GM21717 (cell line): ENCODE results near the gene GARIN5A.

Experiments used
- ATAC-seq: cut with Tn5 transposase; IDR thresholded peaks from one replicate; pipeline ENCODE4 v1.9.1; 2021; ENCODE audit warnings: mild to moderate bottlenecking, moderate library complexity; ENCODE audit not compliant: unreplicated experiment

GARIN5A gene

DNA sequence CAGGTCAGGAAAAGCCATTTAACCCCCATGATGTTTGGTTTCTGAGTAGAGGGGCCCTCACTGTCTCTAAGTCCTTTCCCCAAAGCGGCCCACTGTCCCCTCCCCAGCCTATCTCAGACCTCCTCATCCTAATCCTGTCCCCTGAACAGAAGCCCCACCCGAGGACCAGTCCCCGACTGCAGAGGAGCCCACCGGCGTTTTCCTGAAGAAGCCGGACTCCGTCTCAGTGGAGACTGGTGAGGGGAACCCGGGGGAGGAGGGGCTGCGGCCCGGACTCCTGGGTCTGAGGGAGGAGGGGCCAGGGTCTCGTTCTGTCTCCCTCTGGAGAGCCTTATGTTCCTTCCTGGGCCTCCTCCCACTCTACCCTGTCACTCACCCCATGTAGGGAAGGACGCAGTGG is 41.0 kb downstream of the GARIN5A start:
- no peak for ATAC-seq

DNA sequence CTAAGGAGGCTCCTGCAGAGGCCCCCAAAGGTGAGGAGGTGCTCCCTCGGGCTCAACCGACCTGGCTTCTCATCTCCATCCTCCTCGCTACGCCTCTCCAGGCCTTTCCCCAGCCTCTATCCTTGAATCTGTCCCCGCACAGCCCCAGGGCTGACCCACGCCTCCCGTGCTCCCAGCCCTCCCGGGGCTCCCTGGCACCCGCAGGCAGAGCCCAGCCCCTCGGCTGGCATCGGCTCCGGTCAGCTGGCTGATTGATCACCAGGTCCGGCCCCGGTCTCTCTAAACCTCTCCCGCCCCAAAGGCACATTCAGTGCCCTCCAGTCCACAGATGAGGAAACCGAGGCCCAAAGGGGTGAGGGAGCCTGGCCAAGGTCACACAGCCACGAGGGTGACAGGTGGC is 41.4 kb downstream of the GARIN5A start:
- ATAC-seq = no peak

DNA sequence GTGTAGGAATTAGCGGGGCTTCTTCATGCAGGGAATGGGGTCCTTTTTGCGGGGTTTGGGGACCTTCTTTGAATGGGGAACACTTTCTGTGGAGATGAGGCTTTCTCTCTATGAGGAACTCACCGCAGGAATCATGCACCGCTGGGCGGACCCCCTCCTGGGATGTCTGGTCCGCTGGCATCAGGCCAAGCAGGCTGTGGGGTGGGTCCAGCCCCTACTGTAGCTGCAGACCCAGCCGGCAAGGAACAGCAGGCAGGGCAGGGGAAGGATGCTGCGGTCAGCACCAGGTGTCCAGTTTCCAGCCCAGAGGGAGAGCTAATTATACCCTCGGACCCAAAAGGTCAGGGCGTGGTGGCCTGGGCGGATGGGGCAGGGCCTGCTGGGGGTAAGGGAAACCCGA is 42.1 kb downstream of the GARIN5A start:
- no peak for ATAC-seq

DNA sequence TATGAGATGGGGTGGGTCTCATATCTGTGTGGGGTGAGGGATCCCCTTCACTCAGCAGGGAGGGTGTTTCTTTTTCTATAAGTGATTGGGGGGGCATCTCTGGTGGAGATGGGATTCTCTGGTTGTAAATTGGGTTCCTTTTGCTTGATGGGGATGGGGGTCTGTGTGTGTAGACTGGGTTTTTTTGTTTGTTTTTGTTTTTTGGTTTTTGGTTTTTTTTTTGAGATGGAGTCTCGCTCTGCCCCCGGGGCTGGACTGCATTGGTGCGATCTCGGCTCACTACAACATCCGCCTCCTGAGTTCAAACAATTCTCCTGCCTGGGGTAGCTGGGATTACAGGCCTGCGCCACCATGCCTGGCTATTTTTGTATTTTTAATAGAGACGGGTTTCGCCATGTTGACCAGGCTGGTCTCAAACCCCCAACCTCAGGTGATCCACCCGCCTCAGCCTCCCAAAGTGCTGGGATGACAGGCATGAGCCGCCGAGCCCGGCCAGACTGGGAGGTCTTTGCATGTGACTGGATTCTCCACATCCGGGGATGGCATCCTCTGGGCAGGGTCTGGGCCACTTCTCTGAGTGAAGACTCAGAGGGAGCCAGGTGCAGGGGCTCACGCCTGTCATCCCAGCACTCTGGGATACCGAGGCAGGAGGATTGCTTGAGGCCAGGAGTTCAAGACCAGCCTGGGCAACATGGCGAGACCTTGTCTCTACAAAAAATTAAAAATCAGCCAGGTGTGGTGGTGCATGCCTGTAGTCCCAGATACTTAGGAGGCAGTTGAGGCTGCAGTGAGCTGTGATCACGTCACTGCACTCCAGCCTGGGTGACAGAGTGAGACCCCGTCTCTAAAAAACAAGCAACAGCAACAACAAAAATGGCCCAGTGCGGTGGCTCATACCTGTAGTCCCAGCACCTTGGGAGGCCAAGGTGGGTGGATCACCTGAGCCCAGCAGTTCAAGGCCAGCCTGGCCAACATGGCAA is 43.2 kb downstream of the GARIN5A start:
- ATAC-seq = no peak

DNA sequence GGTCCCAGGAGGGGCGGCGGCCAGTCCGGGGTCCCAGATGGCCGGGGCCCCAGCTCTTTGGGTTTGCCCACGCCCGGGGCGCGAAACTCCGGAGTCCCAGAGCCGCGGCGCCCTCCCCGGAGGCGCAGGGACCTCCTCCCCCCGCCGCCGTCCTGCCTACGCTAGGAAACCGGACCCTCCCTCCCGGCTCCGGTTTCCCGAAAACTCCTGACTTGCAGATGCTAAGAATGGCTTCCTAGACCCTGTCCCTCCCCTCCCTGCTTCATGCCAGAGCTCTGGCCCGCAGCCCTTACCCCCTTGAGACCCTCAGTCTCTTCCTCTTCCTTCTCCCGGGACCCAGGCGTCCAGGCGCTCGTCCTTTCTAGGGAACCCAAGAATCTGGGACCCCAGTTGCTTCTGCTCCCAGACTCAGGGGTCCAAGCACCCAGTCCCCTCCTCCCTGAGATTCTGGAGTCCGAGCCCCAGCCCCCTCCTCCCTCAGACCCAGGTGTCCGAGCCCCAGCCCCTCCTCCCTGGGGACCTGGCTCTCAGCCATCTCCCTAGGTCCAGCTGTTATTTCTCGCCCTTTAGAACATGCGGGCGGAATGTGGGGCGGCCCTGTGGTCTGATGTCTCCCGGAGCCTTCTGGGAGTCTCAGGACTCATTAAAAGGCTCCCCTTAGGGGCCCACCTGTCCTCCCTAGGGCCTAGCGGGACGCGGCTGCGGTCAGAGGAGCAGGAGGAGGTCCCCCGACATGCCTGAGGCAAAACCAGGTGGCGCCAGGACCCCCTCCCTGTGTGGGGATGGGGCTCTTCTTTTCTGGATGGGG is 44.2 kb downstream of the GARIN5A start, which contains the start of gene MYBPC2:
Gene MYBPC2 (plus strand): TSS at position 672 of the 808 bp plus-strand sequence. CDS start 62 bp downstream, at position 734.
- no peak for ATAC-seq

DNA sequence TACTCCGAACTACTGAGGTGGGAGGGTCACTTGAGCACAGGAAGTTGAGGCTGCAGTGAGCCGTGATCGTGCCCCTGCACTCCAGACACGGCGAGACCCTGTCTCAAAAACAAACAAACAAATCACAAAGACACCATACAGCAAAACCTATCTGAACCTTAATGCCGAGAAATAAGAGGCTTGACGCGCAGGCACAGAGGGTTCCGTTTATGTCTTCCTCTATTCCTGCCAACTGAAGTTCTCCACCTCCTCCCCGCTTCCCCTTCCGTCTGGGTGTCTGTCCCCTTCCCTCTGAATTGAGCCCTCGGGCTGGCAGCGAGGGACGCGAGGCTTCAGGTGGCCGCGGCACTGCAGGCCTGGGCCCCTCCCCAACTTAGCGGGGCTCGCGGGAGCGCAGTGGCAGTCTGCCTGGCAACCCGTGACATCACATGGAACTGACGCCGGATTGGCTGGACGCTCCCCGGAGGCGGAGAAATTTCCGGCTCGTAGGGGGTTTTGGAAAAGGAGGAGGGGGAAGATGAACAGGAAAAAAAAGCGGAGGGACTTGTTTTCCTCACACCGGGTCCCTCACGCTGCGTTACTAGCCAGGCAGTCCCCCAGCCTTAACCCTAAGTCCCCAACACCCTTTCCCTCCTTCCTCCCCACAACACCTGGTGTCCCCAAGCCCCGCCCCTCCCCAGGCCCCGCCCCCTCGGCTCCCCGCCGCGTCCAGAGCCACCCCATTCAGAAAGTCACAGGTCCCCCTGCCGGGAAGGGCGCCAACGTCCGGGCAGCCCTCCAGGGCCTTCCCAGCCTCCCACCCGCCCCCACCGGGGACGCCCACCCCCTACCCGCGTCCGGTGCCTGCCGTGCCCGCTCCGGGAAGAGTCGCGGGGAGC is 45.1 kb downstream of the GARIN5A start:
- ATAC-seq = peak; percentile 67

DNA sequence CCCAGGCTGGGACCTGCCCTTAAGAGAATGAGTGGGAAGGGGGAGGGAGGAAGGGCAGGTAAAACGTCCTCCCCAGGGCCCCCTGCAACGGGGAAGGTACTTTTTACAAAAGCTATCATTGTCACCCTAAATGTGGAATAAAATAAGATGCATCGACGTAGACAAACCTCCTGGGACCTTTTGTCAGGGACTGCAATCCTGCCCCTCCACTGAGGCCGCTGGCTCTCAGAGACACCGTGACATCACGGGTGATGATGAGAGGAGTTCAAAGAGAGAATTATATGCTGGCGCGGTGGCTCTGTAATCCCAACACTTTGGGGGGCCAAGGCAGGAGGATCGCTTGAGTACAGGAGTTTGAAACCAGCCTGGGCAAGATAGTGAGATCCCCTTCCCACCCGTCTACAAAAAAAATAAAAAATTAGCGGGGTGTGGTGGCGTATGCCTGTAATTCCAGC is 45.7 kb downstream of the GARIN5A start:
- no peak for ATAC-seq

DNA sequence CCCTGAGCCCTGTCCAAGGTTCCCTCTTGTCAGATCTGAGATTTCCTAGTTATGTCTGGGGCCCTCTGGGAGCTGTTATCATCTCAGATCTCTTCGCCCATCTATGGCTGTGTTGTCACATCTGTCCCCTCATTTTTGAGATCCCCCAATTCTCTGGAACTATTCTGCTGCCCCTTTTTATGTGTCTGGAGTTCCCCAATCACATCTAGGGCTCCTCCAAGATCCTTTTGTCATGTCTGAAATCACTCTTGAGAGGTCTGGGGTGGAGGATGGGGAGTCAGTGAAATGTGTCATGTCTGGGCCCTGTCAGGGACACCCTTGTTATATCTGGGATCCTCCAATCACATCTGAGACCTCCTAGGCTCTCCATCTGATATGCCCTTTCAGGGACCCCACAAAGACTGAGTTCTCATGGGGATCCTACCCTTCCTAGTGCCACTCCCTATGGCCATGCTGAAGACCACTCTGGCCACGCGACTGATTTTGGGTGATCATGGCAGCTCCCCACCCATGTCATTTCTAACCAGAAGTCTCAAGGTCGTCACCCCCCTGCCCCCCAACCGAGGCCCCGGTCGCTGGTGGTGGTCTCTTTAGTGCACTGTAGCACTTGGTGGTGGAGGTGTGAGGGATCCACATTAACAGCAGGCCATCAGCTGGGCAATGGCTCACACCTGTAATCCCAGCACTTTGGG is 47.7 kb downstream of the GARIN5A start:
- ATAC-seq = no peak

DNA sequence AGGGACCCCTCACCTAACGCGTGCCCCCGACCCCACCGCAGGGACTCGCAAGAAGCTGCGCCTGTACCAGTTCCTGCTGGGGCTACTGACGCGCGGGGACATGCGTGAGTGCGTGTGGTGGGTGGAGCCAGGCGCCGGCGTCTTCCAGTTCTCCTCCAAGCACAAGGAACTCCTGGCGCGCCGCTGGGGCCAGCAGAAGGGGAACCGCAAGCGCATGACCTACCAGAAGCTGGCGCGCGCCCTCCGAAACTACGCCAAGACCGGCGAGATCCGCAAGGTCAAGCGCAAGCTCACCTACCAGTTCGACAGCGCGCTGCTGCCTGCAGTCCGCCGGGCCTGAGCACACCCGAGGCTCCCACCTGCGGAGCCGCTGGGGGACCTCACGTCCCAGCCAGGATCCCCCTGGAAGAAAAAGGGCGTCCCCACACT is 48.6 kb downstream of the GARIN5A start:
- ATAC-seq = no peak

DNA sequence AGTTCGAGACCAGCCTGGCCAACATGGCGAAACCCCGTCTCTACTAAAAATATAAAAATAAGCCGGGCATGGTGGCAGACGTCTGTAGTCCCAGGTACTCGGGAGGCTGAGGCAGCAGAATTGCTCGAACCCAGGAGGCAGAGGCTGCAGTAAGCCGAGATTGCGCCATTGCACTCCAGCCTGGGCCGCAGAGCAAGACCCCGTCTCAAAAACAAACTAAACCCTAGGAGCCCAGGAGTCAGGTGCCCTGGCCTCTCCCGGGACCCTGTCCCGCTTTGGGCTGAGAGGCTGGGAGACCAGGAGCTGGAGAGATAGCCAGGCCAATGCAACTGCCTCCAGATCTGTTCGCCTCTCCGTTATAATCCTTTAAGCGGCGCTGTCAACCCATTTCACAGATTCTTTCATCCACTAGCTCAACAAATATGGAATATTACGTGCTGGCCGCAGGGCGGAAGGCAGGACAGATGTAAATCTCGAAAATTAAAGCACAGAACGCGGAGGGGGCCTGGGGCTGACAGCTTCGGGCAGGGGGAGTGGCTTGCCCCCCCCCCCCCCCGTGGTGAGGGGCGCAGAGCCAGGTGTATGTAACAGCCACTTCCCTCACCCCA is 49.2 kb downstream of the GARIN5A start:
- ATAC-seq = no peak

DNA sequence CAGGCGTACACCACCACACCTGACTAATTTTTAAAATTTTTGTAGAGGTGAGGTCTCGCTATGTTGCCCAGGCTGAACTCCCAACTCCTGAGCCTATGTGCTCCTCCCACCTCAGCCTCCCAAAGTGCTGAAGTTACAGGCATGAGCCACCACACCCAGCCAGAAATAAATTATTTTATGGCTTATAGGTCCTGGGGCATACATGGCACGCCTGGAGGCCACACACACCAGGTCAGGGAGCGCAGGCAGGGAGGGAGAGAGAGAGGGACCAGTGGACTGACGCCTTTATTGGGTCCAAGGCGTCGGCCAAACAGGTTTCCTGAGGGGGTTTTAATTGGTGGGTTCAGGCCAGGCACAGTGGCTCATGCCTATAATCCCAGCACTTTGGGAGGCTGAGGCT is 51.1 kb downstream of the GARIN5A start:
- ATAC-seq = no peak

DNA sequence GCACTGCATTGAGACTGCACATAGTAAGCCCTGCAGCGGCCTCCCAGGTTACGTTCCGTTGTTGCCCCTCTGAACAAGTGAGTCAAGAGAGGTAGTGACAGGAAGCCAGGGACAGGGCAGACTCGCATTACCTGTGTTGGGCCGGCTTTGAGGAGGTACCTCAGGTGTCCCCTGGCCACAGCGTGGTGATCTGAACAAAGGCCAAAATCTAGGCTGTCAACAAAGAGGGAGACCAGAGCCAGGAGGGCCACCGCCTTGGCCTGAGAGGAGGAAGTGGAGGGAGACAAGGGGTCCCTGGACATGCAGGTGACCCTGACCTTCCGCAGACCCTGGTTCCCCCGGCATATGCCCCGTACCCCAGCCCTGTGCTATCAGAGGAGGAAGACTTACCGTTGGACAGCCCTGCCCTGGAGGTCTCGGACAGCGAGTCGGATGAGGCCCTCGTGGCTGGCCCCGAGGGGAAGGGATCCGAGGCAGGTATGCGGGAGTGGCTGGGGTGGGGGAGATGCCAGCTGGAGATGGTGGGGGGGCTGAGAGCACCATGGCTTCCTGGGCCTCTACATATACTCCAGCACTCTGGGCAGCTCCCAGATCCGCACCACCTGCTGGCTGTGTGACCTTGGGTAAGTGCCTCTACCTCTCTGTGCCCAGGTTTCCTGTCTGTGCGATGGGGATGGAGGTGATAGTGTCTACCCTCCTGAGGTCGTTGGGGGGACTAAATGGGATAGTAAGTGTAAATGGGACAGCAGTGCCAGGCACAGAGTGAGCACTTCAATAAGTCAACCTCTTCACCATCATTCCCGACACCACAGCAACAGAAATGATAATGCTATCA is 53.2 kb downstream of the GARIN5A start:
- ATAC-seq = no peak

DNA sequence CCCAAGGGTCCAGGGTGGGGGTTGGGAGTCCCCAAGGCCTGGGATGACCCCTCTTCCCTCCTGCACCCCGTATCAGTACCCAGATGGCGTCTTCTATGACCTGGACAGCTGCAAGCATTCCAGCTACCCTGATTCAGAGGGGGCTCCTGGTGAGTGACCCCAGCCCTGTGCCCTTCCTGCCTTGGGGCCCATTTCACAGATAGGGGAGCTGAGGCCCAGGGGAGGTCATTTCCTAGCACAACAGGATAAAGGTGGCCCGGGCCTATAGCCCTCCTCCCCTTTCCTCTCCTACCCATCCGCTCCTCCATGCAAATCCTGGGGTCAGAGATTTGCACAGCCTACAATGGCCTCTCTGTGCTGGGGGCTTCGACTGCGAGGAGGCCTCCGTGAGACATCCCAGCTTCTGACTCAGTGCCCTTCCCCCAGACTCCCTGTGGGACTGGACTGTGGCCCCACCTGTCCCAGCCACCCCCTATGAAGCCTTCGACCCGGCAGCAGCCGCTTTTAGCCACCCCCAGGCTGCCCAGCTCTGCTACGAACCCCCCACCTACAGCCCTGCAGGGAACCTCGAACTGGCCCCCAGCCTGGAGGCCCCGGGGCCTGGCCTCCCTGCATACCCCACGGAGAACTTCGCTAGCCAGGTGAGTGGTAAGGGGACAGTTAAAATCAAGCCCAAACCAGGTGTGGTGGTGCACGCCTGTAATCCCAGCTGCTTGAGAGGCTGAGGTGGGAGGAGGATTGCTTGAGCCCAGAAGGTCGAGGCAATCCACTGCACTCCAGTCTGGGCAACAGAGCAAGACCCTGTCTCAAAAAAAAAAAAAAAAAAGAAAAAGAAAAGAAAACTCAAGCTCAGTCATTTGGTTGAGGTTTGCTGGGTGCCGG is 54.0 kb downstream of the GARIN5A start:
- no peak for ATAC-seq

DNA sequence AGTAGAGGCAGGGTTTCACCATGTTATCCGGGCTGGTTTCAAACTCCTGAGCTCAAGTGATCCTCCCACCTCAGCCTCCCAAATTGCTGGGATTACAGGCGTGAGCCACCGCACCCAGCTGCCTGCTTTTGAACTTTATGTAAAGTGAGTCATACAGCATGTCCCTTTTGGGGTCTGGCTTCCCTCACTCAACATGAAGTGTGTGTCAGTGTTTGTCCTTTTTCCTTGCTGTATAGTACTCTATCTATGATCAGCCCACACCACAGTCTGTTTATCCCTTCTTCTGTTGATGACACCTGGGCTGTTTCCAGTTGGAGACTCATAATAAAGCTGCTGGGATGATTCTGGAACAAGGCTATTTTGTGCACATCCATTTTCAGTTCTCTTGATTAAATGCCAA is 55.8 kb downstream of the GARIN5A start:
- ATAC-seq = no peak

DNA sequence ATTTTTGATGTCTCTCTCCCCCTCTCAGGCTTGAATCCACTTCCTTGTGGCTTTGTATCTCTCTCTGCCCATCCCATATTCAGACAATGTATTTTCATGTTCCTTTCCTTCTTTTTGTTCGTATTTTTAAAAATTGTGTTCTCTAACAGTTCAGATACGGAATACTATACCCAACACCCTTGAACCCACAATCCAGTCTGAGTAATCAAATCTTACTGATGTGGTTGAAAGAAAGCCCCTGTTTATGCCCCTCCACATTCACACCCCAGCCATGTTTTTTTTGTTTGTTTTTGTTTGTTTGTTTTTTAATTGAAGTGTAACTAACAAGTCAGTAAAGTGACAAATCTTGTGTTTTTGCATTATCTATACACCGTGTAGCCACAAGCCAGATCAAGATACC is 56.5 kb downstream of the GARIN5A start:
- ATAC-seq = no peak

DNA sequence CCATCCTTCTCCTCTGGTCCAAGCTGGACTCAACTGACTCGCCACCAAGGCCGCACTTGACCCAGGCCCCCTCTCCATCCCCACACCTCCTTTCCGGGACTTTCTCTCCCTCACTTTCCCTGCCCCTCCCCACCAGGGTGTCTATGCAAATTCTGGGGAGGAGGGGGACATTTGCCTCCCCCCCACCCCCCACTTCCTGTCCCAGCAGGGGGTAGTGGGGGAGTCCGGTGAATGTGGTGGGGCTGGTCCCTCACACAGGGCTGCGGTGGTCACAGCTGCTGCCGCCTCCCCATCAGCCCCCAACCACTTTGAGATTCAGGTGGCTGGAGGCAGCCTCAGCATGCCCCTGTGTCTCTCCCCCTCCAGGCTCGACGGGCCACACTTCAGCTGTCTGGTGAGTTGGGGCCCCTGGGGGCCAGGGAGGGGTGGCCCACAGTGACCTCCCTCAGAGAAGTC is 57.0 kb downstream of the GARIN5A start:
- no peak for ATAC-seq

DNA sequence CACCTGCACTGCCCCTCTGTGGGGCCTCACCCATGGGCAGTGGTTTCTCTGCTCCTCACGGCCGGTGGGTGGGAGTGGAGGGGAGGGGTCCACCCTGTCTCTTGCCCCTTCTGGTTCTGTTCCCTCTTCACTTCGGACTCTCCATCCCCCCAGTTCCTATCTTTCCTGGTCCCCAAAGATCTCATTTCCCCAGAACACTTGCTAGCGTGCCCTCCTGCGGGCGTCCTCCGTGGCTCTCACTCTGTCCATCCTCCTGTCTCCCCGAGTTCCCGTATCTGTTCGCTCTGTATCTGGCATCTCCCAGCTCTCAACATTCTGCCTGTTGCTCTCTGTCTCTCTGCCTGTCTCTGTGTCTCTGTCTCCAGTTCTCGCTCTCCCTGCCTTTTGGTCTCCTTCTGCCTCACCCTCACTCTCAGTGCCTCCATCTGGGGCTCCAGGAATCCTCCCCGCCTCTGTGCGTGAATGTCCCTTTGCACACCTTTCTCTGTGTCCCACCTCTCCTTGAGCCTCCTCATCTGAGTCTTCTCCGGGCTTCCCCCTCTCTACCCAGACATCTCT is 57.5 kb downstream of the GARIN5A start:
- no peak for ATAC-seq
